GM19035 (cell line): ENCODE data around the gene KIF19.

ENCODE experiments used
- ATAC-seq: cut with Tn5 transposase; IDR thresholded peaks from one replicate; pipeline ENCODE4 v1.9.1; 2021; ENCODE audit not compliant: unreplicated experiment

The KIF19 gene

GRCh38 chr17:74303305-74303704, 22.7 kb upstream of the KIF19 start:
- no peak for ATAC-seq

- no peak for ATAC-seq
Measured at GRCh38 chr17:74304184-74304583, 21.8 kb upstream of the KIF19 start.

GRCh38 chr17:74305865-74306654, 20.0 kb upstream of the KIF19 start:
- no peak for ATAC-seq

- ATAC-seq: no peak
Measured at GRCh38 chr17:74307984-74308773, 17.8 kb upstream of the KIF19 start.

GRCh38 chr17:74309902-74310301, 16.1 kb upstream of the KIF19 start:
- no peak for ATAC-seq

GRCh38 chr17:74314877-74315276, 11.1 kb upstream of the KIF19 start:
- no peak for ATAC-seq

GRCh38 chr17:74316220-74316619, 9.8 kb upstream of the KIF19 start:
- ATAC-seq: no peak

GRCh38 chr17:74317071-74317470, 9.0 kb upstream of the KIF19 start:
- no peak for ATAC-seq

- ATAC-seq: no peak
Measured at GRCh38 chr17:74318391-74318790, 7.6 kb upstream of the KIF19 start.

- ATAC-seq: no peak
Measured at GRCh38 chr17:74324521-74324920, 1.5 kb upstream of the KIF19 start.

- ATAC-seq: no peak
Measured at GRCh38 chr17:74325376-74325742, 667 bp upstream of the KIF19 start.

- no peak for ATAC-seq
Measured at GRCh38 chr17:74326506-74326905, 480 bp downstream of the KIF19 start.

GRCh38 chr17:74328487-74328886, 2.5 kb downstream of the KIF19 start:
- ATAC-seq: no peak

GRCh38 chr17:74329378-74329777, 3.4 kb downstream of the KIF19 start:
- no peak for ATAC-seq

GRCh38 chr17:74330446-74330845, 4.4 kb downstream of the KIF19 start:
- ATAC-seq: no peak

- ATAC-seq: no peak
Measured at GRCh38 chr17:74332017-74332650, 6.1 kb downstream of the KIF19 start.

GRCh38 chr17:74332763-74333283, 6.8 kb downstream of the KIF19 start:
- ATAC-seq: no peak

- no peak for ATAC-seq
Measured at GRCh38 chr17:74334393-74335039, 8.5 kb downstream of the KIF19 start.

GRCh38 chr17:74335529-74336062, 9.6 kb downstream of the KIF19 start:
- no peak for ATAC-seq

GRCh38 chr17:74336307-74336706, 10.3 kb downstream of the KIF19 start:
- no peak for ATAC-seq
